NCI-H2171 (cell line): Measurements from ENCODE around the gene FUT8.
A peak's percentile ranks its signal among the peaks of the same experiment; 100 is the strongest.
"Not testable (repeated sequence)": the region's sequence is repeated elsewhere in the genome, so short reads cannot be mapped to it uniquely, and the experiment has no call there.

ENCODE experiments used
- DNase-seq: peaks from one replicate; lab custom pipeline; 2025; lab: John Stamatoyannopoulos, UW

FUT8 gene

GRCh38 chr14:65453807-65454480 lies 41.4 kb downstream of the FUT8 start:
- DNase-seq, result no peak

DNA sequence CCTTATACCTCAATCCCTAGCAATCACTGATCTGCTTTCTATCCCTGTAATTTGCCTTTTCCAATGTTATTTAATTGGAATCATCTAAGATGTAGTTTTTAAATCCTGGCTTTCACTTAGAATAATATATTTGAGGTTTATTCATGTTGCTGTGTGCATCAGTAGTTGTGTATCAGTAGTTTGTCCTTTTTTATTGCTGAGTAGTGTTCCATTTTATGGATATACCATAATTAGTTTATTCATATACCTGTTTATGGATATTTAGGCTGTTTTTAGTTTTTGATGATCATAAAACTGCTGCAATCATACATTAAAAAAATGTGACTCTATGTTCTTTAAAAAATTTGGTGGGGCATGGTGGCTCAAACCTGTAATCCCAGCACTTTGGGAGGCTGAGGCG lies 43.7 kb downstream of the FUT8 start:
- DNase-seq, result no peak

- DNase-seq, result peak; percentile 65
These were observed 49.2 kb downstream of the FUT8 start for GRCh38 chr14:65461730-65462129.

GRCh38 chr14:65462411-65462810 lies 49.9 kb downstream of the FUT8 start:
- no peak for DNase-seq

DNA sequence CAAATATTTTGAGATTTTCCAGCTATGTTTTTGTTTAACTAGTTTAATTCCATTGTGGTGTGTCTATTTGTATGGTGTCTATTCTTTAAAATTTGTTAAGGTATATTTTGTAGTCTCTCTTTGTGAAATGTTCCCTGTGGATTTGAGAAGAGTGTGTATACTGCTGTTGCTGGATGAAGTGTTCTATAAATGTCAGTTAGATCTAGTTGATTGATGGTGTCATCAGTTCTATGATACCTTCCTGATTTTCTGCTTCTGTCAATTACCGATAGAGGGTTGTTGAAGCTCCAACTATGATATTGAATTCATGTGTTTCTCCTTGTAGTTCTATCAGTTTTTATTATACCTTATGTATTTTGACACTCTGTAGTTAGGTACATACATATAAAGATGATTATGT lies 53.1 kb downstream of the FUT8 start:
- DNase-seq, result no peak

DNA sequence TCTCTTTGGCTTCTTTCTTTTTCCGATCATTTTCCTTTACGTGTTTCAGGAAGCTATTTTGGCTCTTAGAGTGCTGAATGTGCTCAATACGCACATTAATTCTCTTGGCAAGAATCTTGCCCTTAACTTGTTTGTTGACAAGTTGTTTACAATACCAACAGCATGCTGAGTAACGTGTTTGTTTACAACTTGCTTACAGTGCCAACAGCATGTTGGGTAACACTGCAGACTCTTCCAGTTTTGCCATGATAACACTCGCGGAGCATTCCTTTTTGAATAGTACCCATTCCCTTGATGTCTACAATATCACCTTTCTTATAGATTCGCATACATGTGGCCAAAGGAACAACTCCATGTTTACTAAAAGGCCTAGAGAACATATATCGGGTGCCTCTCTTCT lies 55.4 kb downstream of the FUT8 start:
- not testable (repeated sequence) for DNase-seq

- DNase-seq, result no peak
These were observed 57.4 kb downstream of the FUT8 start for GRCh38 chr14:65469903-65470302.

- DNase-seq, result no peak
These were observed 57.9 kb downstream of the FUT8 start for GRCh38 chr14:65470404-65470880.

- no peak for DNase-seq
These were observed 58.7 kb downstream of the FUT8 start for GRCh38 chr14:65471038-65471878.

DNA sequence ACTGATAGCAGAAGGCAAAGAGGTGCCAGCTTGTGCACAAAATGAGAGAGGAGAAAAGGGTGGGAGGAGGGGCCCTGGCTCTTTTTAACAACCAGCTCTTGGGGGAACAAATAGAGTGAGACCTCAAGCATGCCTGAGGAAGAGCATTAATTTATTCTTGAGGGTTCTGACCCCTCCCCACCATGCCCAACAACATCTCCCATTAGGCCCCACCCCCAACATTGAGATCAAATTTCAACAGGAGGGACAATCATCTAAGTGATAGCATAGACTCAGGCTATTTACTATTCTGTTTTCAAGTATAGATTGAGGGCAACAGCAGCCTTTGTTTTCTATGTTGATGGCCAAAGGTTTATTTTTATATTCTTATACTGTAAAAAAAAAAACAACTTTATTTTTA lies 59.7 kb downstream of the FUT8 start:
- peak; percentile 55 for DNase-seq

GRCh38 chr14:65476273-65476941 lies 63.9 kb downstream of the FUT8 start:
- no peak for DNase-seq

DNA sequence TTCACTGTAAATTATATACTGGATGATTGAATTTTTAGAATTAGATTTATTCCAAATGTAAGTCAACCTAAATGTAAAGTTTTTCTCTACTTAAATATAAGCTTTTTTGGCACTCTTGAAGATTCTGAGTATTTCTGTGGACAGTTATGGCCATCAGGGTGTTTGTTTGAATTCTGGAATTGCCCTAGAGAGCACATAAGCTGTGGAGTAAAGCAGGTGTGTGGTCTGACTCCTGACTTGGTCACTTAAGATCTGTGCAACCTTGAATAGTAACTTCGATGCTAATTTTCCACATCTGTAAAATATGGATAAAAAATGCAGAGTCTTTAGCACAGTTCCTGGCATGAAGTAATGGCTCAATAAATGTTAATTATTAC lies 64.4 kb downstream of the FUT8 start:
- DNase-seq, result no peak

- no peak for DNase-seq
These were observed 65.5 kb downstream of the FUT8 start for GRCh38 chr14:65478017-65478416.

- DNase-seq, result no peak
These were observed 66.1 kb downstream of the FUT8 start for GRCh38 chr14:65478596-65478995.

DNA sequence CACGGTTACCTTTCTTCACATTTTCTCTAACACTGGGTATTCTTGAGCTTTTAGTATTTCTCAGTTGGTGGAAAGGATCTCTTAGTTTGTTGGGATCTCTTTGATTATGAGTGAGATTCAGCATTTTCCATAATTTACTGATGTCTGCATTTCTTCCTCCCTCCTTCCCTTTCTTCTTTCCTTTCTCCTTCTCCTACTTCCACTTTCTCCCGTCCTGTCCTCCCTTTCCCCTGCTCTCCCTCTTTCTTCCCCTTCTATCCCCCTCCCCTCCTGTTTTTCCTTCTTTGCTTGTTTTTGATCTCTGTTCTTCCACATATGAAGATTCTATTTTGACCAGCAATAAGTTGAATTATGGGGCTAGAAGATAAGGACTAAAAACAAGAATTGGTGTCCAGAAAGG lies 66.9 kb downstream of the FUT8 start:
- no peak for DNase-seq

- no peak for DNase-seq
These were observed 70.4 kb downstream of the FUT8 start for GRCh38 chr14:65482757-65483438.

- no peak for DNase-seq
These were observed 71.1 kb downstream of the FUT8 start for GRCh38 chr14:65483647-65484046.

- DNase-seq, result no peak
These were observed 73.0 kb downstream of the FUT8 start for GRCh38 chr14:65485516-65485915.

GRCh38 chr14:65486863-65487262 lies 74.3 kb downstream of the FUT8 start:
- DNase-seq, result no peak

DNA sequence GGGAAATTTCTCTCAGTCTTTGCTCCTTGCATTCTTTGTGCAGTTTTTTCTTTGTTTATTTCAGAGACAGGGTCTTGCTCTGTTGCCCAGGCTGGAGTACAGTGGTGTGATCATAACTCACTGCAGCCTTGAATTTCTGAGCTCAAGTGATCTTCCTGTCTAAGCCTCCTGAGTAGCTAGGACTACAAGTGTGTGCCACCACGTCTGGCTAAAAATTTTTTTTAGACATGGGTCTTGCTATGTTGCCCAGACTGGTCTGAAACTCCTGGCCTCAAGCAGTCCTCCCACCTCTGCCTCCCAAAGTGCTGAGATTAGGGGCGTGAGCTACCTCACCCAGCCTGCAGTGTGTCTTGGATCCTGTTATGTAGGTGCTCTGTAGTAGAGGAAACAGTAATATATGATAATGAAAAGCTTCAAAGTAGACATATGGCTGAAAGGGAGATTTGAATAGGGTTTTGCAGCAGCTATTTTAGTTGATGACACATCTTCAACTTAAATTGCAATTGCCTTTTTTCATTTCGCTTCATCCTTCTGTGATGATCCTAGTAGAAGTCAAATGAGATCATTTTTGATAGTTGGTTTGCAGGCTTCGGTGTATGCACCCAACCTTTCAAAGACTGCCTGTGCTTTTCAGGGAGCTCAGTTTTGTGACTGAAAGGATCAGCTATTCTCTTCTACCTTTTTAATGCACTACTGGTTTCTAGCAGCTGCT lies 75.4 kb downstream of the FUT8 start:
- no peak for DNase-seq

DNA sequence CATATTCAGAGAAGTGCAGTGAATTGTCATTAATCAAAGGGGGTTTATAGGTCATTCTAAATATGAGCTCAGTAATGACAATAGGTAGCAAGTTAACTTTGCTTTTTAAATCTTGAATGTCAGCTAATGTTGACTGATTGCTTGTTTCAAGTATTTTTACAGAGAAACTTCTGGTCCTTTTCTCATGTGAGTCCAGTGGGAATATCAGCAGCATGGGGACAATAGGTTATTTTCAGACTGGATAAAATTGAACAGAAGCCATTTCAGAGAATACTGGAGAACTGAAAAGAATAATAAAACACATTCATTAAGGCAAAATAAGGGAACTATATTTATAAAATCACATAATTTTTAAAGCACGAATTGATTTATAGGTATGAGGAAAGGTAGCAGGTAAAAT lies 78.7 kb downstream of the FUT8 start:
- DNase-seq, result no peak

DNA sequence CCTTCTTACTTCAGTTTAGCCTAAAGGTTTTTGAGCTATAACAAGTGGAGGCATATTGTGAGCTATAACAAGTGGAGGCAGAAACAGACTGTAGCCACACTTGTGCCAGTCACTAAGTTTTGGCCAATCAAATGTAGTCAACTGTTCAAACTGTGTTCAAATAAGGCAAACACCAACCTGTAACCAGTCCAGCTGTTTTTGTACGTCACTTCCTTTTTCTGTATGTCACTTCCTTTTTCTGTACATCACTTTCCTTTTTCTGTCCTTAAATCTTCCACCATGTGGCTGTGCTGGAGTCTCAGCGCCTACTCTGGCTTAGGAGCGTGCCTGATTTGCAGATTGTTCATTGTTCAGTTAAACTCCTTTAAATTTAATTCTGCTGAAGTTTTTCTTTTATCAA lies 79.7 kb downstream of the FUT8 start:
- DNase-seq, result no peak
